IPS DF 6.9 (cell line): Measurements from ENCODE around the gene GLIS1.

ENCODE experiments used
- DNase-seq: peaks from one replicate; pipeline ENCODE4 v3.0.0-alpha.2; 2013; ENCODE audit warnings: low read depth, low spot score
- H3K27ac ChIP-seq: one replicate; pipeline ENCODE4 v1.5.1; 2013; ENCODE audit warnings: low read length, control low read depth
- H3K27me3 ChIP-seq: 2 replicates; pipeline ENCODE4 v1.6.1; 2013; ENCODE audit warnings: mild to moderate bottlenecking, low read length; ENCODE audit not compliant: control insufficient read depth, insufficient read depth
- H3K36me3 ChIP-seq: 2 replicates; pipeline ENCODE4 v1.6.1; 2013; ENCODE audit warnings: low read length; ENCODE audit not compliant: control insufficient read depth, insufficient read depth
- H3K4me1 ChIP-seq: 2 replicates; pipeline ENCODE4 v1.6.1; 2013; ENCODE audit warnings: low read length; ENCODE audit not compliant: control insufficient read depth, insufficient read depth
- H3K4me3 ChIP-seq: 2 replicates; pipeline ENCODE4 v1.5.1; 2013; ENCODE audit warnings: mild to moderate bottlenecking, low read length
- H3K9me3 ChIP-seq: 2 replicates; pipeline ENCODE4 v1.6.1; 2013; ENCODE audit warnings: low read length, inconsistent platforms; ENCODE audit not compliant: control insufficient read depth, insufficient read depth
- whole genome bisulfite sequencing: extraction: QIAGEN DNeasy Blood & Tissue Kit; methylation state at CpG from one replicate; pipeline ENCODE4 v1.1.7; 2013; ENCODE audit warnings: mixed read lengths, missing lambda C conversion rate; ENCODE audit not compliant: insufficient read length, insufficient coverage; 5-methylcytosine and 5-hydroxymethylcytosine counted together

Gene GLIS1

DNA sequence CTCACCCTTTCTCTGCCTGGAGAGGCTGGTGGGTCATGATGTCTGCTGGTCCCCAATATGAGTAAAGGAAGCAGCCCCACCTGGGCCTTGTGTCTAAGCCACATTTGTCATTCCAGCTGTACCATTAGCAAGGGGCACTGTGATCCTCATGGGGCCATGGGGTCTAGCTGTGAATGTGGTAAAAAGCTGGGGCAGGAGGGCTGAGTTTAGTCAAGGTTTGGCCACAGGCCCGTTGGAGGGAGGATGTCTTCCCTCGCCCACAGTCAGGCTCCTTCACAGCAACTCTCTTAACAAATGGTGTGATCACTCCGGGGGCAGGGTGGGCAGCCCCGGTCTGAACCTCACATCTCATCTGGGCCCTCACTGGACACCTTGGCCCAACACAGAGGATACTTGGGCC, 164.3 kb downstream of the GLIS1 start:
- Histone ChIP-seq H3K9me3 (no peaks in the 10 kb centered on the region), H3K27me3 (no peaks in the 10 kb centered on the region), H3K27ac (no peak overlapping the region), H3K4me3 (no peak overlapping the region), H3K4me1 (peaks cover 7% of the 10 kb centered on the region), H3K36me3 (no peaks in the 10 kb centered on the region)
- no peak for DNase-seq
- WGBS, result no CpG with 5 or more reads among the region's 4 CpGs

DNA sequence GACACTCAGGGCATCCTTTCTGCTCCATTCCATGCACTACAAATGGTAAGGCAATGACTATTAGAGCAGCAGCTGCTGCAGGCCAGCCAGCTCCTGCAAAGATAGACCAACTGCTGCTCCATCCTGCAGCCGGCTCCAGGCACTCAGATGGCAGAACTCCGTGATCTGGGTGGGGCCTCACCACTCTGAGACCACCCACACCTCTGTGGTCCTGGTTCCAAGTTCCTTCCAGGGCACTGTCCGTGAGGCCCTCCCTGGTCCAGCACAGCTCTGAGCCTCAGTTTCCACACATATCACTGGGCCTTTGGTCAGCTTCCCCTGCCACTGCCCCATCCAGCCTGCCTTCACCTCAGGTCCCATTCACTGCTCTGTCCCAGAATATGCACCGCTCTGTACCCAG, 165.0 kb downstream of the GLIS1 start:
- H3K4me3 ChIP-seq, result no peak overlapping the region

DNA sequence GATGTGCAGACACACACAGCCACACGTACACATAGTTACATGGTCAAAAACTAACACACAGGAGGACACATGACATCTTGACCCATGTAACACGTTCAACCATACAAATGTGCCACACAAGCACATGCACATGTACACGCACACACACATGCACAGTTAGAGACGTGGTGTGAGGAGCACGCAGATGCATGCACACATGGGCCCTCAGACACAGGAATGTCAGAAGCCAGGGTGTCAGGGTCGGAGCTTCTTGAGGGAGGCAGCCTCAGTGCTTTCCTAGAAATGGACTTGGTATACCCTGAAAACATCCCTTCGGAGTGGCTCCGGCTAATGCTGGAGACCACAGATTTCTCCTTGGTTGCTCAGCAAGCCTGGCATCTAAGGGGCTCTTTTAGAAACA, 165.4 kb downstream of the GLIS1 start:
- no peak for DNase-seq
- no peaks in the 10 kb centered on the region for H3K27me3 ChIP-seq
- H3K4me3 ChIP-seq, result no peak overlapping the region
- WGBS, result no CpG with 5 or more reads among the region's 8 CpGs
- H3K4me1 ChIP-seq, result peaks cover 7% of the 10 kb centered on the region
- H3K36me3 ChIP-seq, result no peaks in the 10 kb centered on the region
- no peak overlapping the region for H3K27ac ChIP-seq
- no peaks in the 10 kb centered on the region for H3K9me3 ChIP-seq

More for the DNA sequence above, 165.0 kb downstream of the GLIS1 start:
- Histone ChIP-seq H3K4me1 (peaks cover 7% of the 10 kb centered on the region), H3K36me3 (no peaks in the 10 kb centered on the region), H3K27ac (no peak overlapping the region), H3K27me3 (no peaks in the 10 kb centered on the region), H3K9me3 (no peaks in the 10 kb centered on the region)
- no CpG with 5 or more reads among the region's 4 CpGs for WGBS
- DNase-seq, result no peak

DNA sequence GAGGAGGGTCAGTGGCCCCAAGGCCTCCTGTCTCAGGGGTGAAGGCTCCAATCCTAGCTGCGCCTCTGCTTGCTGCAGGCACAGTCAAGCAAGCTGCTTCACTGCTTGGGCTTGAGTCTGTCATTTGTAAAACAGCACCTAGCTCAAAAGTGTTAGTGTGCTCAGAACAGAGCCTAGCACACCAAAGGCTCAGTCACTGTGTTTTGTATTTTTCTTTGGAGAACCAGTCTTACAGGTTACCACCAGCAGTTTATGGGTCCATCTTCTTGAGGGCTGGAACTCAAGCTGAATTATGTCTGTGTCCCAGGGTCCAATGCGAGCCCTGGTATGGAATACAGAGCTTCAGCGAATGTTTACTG, 166.2 kb downstream of the GLIS1 start:
- H3K27ac ChIP-seq, result no peak overlapping the region
- no peaks in the 10 kb centered on the region for H3K27me3 ChIP-seq
- WGBS, result no CpG with 5 or more reads among the region's 3 CpGs
- no peaks in the 10 kb centered on the region for H3K36me3 ChIP-seq
- H3K4me1 ChIP-seq, result peaks cover 7% of the 10 kb centered on the region
- no peak overlapping the region for H3K4me3 ChIP-seq
- no peaks in the 10 kb centered on the region for H3K9me3 ChIP-seq
- DNase-seq, result no peak

DNA sequence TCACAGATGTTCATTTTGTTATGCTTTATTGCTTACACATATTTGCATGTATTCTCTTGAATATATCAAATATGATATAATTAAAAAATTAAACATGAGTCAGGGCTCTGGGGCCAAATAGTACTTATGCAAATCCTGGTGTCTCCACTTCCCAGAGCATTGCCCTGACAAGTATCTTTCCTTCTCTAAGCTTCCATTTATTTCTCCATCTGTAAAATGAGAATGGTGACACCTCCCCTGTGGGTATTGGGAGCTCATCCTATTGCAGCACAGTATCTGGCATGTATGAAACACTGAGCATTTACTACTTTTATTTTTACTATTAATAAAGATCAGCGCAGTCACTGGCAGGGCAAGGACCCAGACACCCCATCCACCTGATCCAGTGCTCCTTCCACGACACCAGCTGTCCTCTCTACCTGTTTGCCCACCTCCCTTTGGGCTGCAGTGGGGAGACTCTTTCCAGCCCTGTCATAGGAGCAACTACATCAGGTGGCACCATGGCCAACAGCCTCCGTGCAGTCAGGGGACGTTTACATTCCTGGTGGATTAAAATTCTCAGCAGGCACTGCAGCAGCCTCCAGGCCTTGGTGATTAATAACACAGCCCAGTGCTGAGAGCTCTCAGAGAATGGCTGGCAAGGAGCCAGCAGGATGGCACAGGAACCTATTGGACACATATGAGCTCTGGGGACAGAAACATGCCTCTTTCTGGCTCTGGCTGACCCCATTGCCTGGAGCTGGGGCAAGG, 166.7 kb downstream of the GLIS1 start:
- 0 out of 2 replicates have a peak, but pooled peaks cover 2% of the 10 kb centered on the region for H3K9me3 ChIP-seq
- no CpG with 5 or more reads among the region's 4 CpGs for WGBS
- H3K4me3 ChIP-seq, result no peak overlapping the region
- H3K4me1 ChIP-seq, result peaks cover 7% of the 10 kb centered on the region
- no peaks in the 10 kb centered on the region for H3K27me3 ChIP-seq
- no peak overlapping the region for H3K27ac ChIP-seq
- DNase-seq, result no peak
- no peaks in the 10 kb centered on the region; the same call in 1 of the 2 replicates for H3K36me3 ChIP-seq

DNA sequence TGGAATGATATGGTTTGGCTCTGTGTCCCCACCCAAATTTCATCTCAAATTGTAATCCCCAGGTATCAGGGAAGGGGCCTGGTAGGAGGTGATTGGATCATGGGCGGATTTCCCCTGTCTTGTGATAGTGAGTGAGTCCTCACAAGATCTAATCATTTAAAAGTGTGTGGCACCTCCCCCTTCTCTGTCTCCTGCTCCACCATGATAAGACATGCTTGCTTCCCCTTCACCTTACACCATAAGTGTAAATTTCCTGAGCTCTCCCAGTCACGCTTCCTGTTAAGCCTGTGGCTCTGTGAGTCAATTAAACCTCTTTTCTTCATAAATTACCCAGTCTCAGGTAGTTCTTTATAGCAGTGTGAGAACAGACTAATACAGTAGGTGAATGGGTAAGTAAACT, 170.4 kb downstream of the GLIS1 start:
- Histone ChIP-seq H3K36me3 (no peaks in the 10 kb centered on the region; the same call in 1 of the 2 replicates), H3K4me3 (no peak overlapping the region), H3K4me1 (no peaks in the 10 kb centered on the region), H3K9me3 (0 out of 2 replicates have a peak, but pooled peaks cover 2% of the 10 kb centered on the region), H3K27ac (no peak overlapping the region), H3K27me3 (no peaks in the 10 kb centered on the region)
- WGBS, result no CpG with 5 or more reads among the region's 2 CpGs
- no peak for DNase-seq

DNA sequence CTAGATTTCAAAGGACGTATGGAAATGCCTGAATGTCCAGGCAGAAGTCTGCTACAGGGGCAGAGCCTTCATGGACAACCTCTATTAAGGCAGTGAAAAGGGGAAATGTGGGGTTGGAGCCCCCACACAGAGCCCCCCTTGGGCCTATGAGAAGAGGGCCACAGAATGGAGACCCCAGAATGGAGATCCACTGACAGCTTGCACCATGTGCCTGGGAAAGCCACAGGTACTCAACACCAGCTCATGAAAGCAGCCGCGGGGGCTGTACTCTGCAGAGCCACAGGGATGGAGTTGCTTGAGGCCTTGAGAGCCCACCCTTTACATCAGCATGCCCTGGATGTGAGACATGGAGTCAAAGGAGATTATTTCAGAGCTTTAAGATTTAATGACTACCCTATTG, 171.1 kb downstream of the GLIS1 start:
- Histone ChIP-seq H3K9me3 (0 out of 2 replicates have a peak, but pooled peaks cover 2% of the 10 kb centered on the region), H3K27me3 (no peaks in the 10 kb centered on the region), H3K27ac (no peak overlapping the region), H3K36me3 (no peaks in the 10 kb centered on the region; the same call in 1 of the 2 replicates), H3K4me1 (no peaks in the 10 kb centered on the region), H3K4me3 (no peak overlapping the region)
- no peak for DNase-seq
- no CpG with 5 or more reads among the region's 3 CpGs for WGBS

DNA sequence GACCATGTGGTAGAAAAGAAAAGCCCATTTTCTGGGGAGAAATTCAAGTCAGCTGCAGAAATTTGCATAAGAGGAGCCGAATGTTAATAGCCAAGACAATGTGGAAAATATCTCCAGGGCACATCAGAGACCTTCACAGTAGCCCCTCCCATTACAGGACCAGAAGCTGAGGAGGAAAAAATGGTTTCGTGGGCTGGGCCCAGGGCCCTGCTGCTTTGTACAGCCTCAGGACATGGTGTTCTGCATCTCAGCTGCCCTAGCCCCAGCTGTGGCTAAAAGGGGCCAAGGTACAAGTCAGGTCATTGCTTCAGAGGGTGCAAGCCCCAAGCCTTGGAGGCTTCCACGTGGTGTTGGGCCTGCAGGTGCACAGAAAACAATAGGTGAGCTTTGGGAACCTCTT, 171.5 kb downstream of the GLIS1 start:
- Histone ChIP-seq H3K9me3 (0 out of 2 replicates have a peak, but pooled peaks cover 2% of the 10 kb centered on the region), H3K4me1 (no peaks in the 10 kb centered on the region), H3K27me3 (no peaks in the 10 kb centered on the region), H3K36me3 (no peaks in the 10 kb centered on the region; the same call in 1 of the 2 replicates), H3K4me3 (no peak overlapping the region), H3K27ac (no peak overlapping the region)
- no peak for DNase-seq
- no CpG with 5 or more reads among the region's 3 CpGs for WGBS

GRCh38 chr1:53563611-53564010, 175.4 kb downstream of the GLIS1 start:
- H3K9me3 ChIP-seq, result 0 out of 2 replicates have a peak, but pooled peaks cover 2% of the 10 kb centered on the region
- no peaks in the 10 kb centered on the region for H3K27me3 ChIP-seq
- no peak overlapping the region for H3K27ac ChIP-seq
- no peak for DNase-seq
- H3K36me3 ChIP-seq, result no peaks in the 10 kb centered on the region; the same call in 1 of the 2 replicates
- 0 out of 2 replicates have a peak, but pooled peaks cover 1% of the 10 kb centered on the region for H3K4me1 ChIP-seq
- no CpG with 5 or more reads among the region's 4 CpGs for WGBS
- H3K4me3 ChIP-seq, result no peak overlapping the region

DNA sequence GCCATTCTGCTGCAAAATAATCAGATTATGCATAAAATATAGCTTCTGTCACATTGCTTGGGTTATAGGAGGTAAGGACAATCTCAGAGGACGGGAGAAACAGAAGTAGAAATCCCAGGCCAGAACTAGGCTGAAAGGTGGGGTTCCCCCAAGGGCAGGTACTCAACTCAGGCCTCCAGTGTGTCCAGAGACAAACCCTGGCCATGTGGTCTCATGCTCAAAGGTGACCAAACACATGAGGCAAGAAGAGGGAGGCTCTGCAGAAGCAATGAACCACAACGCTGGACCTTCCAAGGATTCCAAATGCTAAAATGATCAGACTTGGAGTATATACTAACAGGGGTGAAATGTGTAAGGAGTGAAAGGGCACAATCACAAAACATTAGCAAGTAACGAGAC, 176.0 kb downstream of the GLIS1 start:
- H3K36me3 ChIP-seq, result no peaks in the 10 kb centered on the region; the same call in 1 of the 2 replicates
- no peak overlapping the region for H3K4me3 ChIP-seq
- no peaks in the 10 kb centered on the region for H3K27me3 ChIP-seq
- no CpG with 5 or more reads among the region's 3 CpGs for WGBS
- H3K27ac ChIP-seq, result no peak overlapping the region
- 0 out of 2 replicates have a peak, but pooled peaks cover 2% of the 10 kb centered on the region for H3K9me3 ChIP-seq
- no peak for DNase-seq
- 0 out of 2 replicates have a peak, but pooled peaks cover 1% of the 10 kb centered on the region for H3K4me1 ChIP-seq
